GM23338 (cell line): ENCODE measurements around the gene AHDC1. TPM values are rescaled to one million over a fixed set of nuclear protein-coding genes. Genes with fewer than 3 reads are reported as not detected.
A peak's percentile ranks its signal among the peaks of the same experiment; 100 is the strongest.

ENCODE experiments used
- ATAC-seq: fragments of 200-7000 bp; cut with Tn5 transposase; 3 replicates; pipeline ENCODE4 v1.9.1; 2020
- DNase-seq: peaks from one replicate; pipeline ENCODE4 v3.0.0-alpha.2; 2015; ENCODE audit warnings: low spot score
- H2AFZ ChIP-seq: fragments of 200-600 bp; sonication (generic); 2 replicates; pipeline ENCODE4 v1.8.0; 2016; ENCODE audit warnings: antibody characterized with exemption, mild to moderate bottlenecking, moderate library complexity
- H3F3A ChIP-seq: fragments of 200-600 bp; sonication (generic); replicated peaks from 2 replicates; pipeline ENCODE4 v1.8.0; 2017; ENCODE audit warnings: antibody characterized with exemption, mixed run types, low read depth
- H3K27ac ChIP-seq: fragments of 200-600 bp; sonication (generic); 2 replicates; pipeline ENCODE4 v1.6.1; 2016; ENCODE audit warnings: low read depth
- H3K27me3 ChIP-seq: fragments of 200-600 bp; sonication (generic); 2 replicates; pipeline ENCODE4 v1.8.0; 2016; ENCODE audit warnings: mild to moderate bottlenecking, mixed run types, moderate library complexity; ENCODE audit not compliant: insufficient read depth
- H3K36me3 ChIP-seq: fragments of 200-600 bp; sonication (generic); 2 replicates; pipeline ENCODE4 v1.8.0; 2016; ENCODE audit warnings: mild to moderate bottlenecking; ENCODE audit not compliant: insufficient read depth
- H3K4me1 ChIP-seq: fragments of 200-600 bp; sonication (generic); 2 replicates; pipeline ENCODE4 v1.8.0; 2016; ENCODE audit warnings: mild to moderate bottlenecking, moderate library complexity; ENCODE audit not compliant: insufficient read depth
- H3K4me2 ChIP-seq: fragments of 200-600 bp; sonication (generic); 2 replicates; pipeline ENCODE4 v1.7.1; 2017; ENCODE audit warnings: mixed run types
- H3K4me3 ChIP-seq: fragments of 200-600 bp; sonication (generic); 2 replicates; pipeline ENCODE4 v1.6.1; 2016; ENCODE audit warnings: mixed run types
- H3K79me2 ChIP-seq: fragments of 200-600 bp; sonication (generic); replicated peaks from 2 replicates; pipeline ENCODE4 v1.8.0; 2017; ENCODE audit warnings: mild to moderate bottlenecking; ENCODE audit not compliant: insufficient read depth
- H3K9me2 ChIP-seq: fragments of 200-600 bp; sonication (generic); 2 replicates; pipeline ENCODE4 v1.8.0; 2017; ENCODE audit not compliant: insufficient read depth
- H4K20me1 ChIP-seq: fragments of 200-600 bp; sonication (generic); replicated peaks from 2 replicates; pipeline ENCODE4 v1.8.0; 2017; ENCODE audit warnings: mild to moderate bottlenecking; ENCODE audit not compliant: insufficient read depth
- H3K27ac Mint-ChIP-seq: 2 replicates; pipeline ENCODE4 v1.8.0; 2020; ENCODE audit warnings: inconsistent platforms, mild to moderate bottlenecking, moderate library complexity, mixed read lengths
- H3K27me3 Mint-ChIP-seq: 3 replicates; pipeline ENCODE4 v1.8.0; 2022; ENCODE audit warnings: low read depth, mild to moderate bottlenecking, moderate library complexity, mixed read lengths, inconsistent platforms; ENCODE audit not compliant: insufficient read depth, poor library complexity
- H3K36me3 Mint-ChIP-seq: 3 replicates; pipeline ENCODE4 v1.8.0; 2021; ENCODE audit warnings: low read depth, mild to moderate bottlenecking, inconsistent platforms, moderate library complexity, mixed read lengths
- H3K4me1 Mint-ChIP-seq: 3 replicates; pipeline ENCODE4 v1.8.0; 2020; ENCODE audit warnings: mild to moderate bottlenecking, inconsistent platforms, mixed read lengths
- H3K4me3 Mint-ChIP-seq: 3 replicates; pipeline ENCODE4 v1.8.0; 2021; ENCODE audit warnings: moderate library complexity, mild to moderate bottlenecking, inconsistent platforms, mixed read lengths
- H3K9me3 Mint-ChIP-seq: 3 replicates; pipeline ENCODE4 v1.8.0; 2020; ENCODE audit warnings: moderate library complexity, mild to moderate bottlenecking, inconsistent platforms, mixed read lengths
- CREB1 ChIP-seq: fragments of 250-450 bp; sonication (Bioruptor Pico); IDR thresholded peaks from 2 replicates; pipeline ENCODE4 v1.5.0; 2020; ENCODE audit warnings: low read depth, mild to moderate bottlenecking, moderate library complexity
- EZH2phosphoT487 ChIP-seq: fragments of 200-600 bp; sonication (generic); IDR thresholded peaks from one replicate; pipeline ENCODE4 v1.8.1; 2018; ENCODE audit warnings: antibody characterized with exemption; ENCODE audit not compliant: unreplicated experiment
- NANOG ChIP-seq: IDR thresholded peaks from 2 replicates; pipeline ENCODE4 v1.6.1; 2016; ENCODE audit warnings: antibody characterized with exemption, borderline replicate concordance
- ZNF114 ChIP-seq: fragments of 250-450 bp; sonication (Bioruptor Pico); IDR thresholded peaks from 2 replicates; pipeline ENCODE4 v1.5.0; 2020; ENCODE audit warnings: mild to moderate bottlenecking, moderate library complexity
- polyA plus RNA-seq: library from polyadenylated mRNA; unstranded; fragments of >200 nt; fragmentation: Nextera tagmentation; extraction: Ambion mirVana; gene quantifications from 2 replicates; pipeline ENCODE4 v1.2.1, GENCODE V29; 2016
- total RNA-seq: library from RNA; depleted of rRNA; stranded (reverse); fragments of >200 nt; shearing (Covaris generic); gene quantifications from 2 replicates; pipeline ENCODE4 v1.2.3, GENCODE V29; 2014
- TF ChIP-seq, protein P1 (sequence below), 2 experiments: fragments of 200-600 bp in 1 of 2; sonication (generic) in 1 of 2; conservative IDR thresholded peaks; 2 replicates each; pipeline versions ENCODE4 v1.5.1 to v1.6.1; 2016 to 2017; ENCODE audit warnings: antibody characterized with exemption in 2 of 2, low read depth in 2 of 2, mild to moderate bottlenecking in 2 of 2, moderate library complexity in 1 of 2

Gene AHDC1
- total and polyA plus RNA-seq, 2 experiments from 2014 or later, result 8.3 to 22.2 TPM

DNA sequence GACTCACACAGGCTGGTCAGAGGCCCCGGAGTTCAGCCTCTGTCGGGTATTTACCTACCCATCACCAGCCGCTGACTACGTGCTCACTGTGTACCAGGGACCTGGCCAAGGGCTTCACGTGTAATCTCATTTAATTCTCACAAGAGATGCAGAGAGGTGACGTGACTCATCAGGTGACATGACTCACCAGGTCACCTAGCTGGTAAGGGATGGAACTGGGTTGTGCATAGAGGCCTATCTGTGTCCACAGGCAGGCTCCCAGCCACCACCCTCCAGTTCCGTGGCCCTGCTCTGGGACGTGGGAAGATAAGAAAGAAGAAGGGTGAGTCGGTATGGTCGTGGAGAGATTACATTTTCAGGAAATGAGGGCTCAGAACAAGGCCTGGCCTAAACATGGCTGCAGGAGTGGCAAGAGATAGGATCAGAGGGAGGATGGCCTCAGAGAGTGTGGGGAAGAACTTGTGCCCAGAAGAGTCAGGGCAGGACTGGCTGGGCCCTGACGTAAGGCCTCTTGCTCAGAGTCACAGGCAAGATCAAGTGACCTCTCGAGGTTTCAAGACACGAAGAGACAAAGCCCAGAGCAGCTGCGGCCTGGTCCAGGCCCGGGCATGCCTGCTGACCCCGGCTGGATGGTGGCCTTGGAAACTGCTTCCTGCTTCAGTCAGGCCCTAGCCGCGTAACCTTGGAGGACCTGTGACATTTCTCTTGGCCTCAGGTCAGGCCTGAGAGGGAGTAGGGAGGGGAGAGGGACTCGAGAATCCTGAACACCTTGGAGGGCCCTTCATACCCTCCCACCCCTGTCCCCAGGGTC, 61.3 kb downstream of the AHDC1 start:
- peaks cover 21% of the 10 kb centered on the region for H3K36me3 Mint-ChIP-seq
- H2AFZ ChIP-seq, result no peak overlapping the region
- H3K27ac ChIP-seq, result peak overlapping the region; percentile 76
- H3K9me3 Mint-ChIP-seq, result no peaks in the 10 kb centered on the region
- H3K4me3 ChIP-seq, result no peak overlapping the region
- no peak overlapping the region for H3K4me3 Mint-ChIP-seq
- ATAC-seq (no peak), DNase-seq (no peak)
- 0 out of 2 replicates have a peak, but pooled peaks cover 15% of the 10 kb centered on the region for H3F3A ChIP-seq
- no peaks in the 10 kb centered on the region for H3K79me2 ChIP-seq
- no peaks in the 10 kb centered on the region for H3K27me3 ChIP-seq
- H3K27me3 Mint-ChIP-seq, result peaks cover 21% of the 10 kb centered on the region
- H3K36me3 ChIP-seq, result no peaks in the 10 kb centered on the region
- H3K4me1 Mint-ChIP-seq, result peaks cover 44% of the 10 kb centered on the region
- peak overlapping the region; percentile 66 for H3K27ac Mint-ChIP-seq
- H3K9me2 ChIP-seq, result no peaks in the 10 kb centered on the region
- TF ChIP-seq, protein P1, sequence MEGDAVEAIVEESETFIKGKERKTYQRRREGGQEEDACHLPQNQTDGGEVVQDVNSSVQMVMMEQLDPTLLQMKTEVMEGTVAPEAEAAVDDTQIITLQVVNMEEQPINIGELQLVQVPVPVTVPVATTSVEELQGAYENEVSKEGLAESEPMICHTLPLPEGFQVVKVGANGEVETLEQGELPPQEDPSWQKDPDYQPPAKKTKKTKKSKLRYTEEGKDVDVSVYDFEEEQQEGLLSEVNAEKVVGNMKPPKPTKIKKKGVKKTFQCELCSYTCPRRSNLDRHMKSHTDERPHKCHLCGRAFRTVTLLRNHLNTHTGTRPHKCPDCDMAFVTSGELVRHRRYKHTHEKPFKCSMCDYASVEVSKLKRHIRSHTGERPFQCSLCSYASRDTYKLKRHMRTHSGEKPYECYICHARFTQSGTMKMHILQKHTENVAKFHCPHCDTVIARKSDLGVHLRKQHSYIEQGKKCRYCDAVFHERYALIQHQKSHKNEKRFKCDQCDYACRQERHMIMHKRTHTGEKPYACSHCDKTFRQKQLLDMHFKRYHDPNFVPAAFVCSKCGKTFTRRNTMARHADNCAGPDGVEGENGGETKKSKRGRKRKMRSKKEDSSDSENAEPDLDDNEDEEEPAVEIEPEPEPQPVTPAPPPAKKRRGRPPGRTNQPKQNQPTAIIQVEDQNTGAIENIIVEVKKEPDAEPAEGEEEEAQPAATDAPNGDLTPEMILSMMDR (conservative IDR thresholded peaks at IDR 0.05; ENCODE audit: low read depth in 2 of 2), result no peak
- no peak for TF ChIP-seq CREB1 (CRISPR knock-in tag)
- H3K4me2 ChIP-seq, result no peak overlapping the region
- H3K4me1 ChIP-seq, result peaks cover 22% of the 10 kb centered on the region
- no peaks in the 10 kb centered on the region; the same call in 1 of the 2 replicates for H4K20me1 ChIP-seq

DNA sequence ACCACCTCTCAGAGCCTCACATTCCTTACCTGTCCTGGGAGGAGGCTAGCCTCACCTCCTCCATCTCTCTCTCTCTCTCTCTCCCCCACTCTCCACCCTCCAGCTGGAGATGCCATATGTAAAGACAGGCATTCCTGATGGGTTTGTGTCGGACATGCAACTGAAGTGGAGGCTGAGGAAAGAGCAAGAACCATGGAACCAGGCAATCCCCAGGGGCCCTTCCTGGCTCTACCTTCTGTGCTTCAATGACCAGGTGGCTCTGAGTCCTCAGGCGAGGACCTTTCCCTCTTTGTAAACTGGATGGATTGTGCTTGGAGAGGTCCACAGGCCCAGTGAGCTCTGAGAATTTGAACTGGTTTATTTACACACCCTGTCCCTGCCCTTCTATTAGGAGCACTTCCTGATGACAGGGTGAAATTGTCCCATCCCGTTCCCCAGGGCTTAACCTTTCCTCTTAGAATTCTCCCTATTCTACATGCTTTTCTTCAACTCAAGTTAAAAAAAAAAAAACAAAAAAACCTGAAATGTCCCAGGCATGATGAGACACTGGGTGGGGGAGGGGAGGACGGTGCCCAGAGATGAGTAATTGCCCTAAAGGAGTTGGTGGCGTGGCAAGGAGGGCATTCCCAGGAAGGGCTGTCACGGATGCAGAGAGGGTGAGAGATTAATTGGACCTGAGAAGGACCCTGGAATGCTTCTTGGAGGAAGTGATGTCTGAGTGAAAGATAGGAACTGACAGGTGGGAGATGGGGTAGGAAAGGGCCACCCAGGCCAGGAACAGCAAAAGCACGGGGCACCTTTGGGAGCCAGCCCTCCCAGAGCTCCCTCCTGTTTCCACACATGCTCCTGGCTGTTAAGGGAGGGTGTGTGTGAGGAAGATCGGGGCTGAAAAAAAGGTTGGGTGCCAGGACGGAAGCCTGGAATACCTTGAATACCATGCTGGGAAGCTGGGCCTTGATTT, 63.8 kb downstream of the AHDC1 start:
- peak overlapping the region; percentile 18 for H3K27ac Mint-ChIP-seq
- H3K9me3 Mint-ChIP-seq, result no peaks in the 10 kb centered on the region
- peak overlapping the region; percentile 48; the same call in 1 of the 2 replicates for H3K4me2 ChIP-seq
- ATAC-seq (no peak), DNase-seq (no peak)
- peaks cover 61% of the 10 kb centered on the region for H3K4me1 Mint-ChIP-seq
- no peaks in the 10 kb centered on the region for H3K79me2 ChIP-seq
- no peaks in the 10 kb centered on the region for H3K9me2 ChIP-seq
- TF ChIP-seq ZNF114 (CRISPR knock-in tag) (no peak), NANOG (no peak), EZH2phosphoT487 (no peak)
- H3K27ac ChIP-seq, result peak overlapping the region; percentile 85
- H3K36me3 Mint-ChIP-seq, result peaks cover 15% of the 10 kb centered on the region
- H3F3A ChIP-seq, result 0 out of 2 replicates have a peak, but pooled peaks cover 15% of the 10 kb centered on the region
- peaks cover 32% of the 10 kb centered on the region for H3K27me3 Mint-ChIP-seq
- H3K4me3 Mint-ChIP-seq, result no peak overlapping the region; the same call in 2 of the 3 replicates
- no peak overlapping the region for H2AFZ ChIP-seq
- no peaks in the 10 kb centered on the region for H4K20me1 ChIP-seq
- no peak overlapping the region for H3K4me3 ChIP-seq
- H3K36me3 ChIP-seq, result no peaks in the 10 kb centered on the region
- peaks cover 46% of the 10 kb centered on the region for H3K4me1 ChIP-seq
- H3K27me3 ChIP-seq, result no peaks in the 10 kb centered on the region
